Measurements from ENCODE around the gene SEMA4B.
"Not testable (repeated sequence)": the region's sequence is repeated elsewhere in the genome, so short reads cannot be mapped to it uniquely, and the experiment has no call there.

SEMA4B gene

GRCh38 chr15:90184119-90184785 lies 16.9 kb upstream of the SEMA4B start:
- DNase-seq (ENCODE audit: low read depth, low spot score), result no peak

DNA sequence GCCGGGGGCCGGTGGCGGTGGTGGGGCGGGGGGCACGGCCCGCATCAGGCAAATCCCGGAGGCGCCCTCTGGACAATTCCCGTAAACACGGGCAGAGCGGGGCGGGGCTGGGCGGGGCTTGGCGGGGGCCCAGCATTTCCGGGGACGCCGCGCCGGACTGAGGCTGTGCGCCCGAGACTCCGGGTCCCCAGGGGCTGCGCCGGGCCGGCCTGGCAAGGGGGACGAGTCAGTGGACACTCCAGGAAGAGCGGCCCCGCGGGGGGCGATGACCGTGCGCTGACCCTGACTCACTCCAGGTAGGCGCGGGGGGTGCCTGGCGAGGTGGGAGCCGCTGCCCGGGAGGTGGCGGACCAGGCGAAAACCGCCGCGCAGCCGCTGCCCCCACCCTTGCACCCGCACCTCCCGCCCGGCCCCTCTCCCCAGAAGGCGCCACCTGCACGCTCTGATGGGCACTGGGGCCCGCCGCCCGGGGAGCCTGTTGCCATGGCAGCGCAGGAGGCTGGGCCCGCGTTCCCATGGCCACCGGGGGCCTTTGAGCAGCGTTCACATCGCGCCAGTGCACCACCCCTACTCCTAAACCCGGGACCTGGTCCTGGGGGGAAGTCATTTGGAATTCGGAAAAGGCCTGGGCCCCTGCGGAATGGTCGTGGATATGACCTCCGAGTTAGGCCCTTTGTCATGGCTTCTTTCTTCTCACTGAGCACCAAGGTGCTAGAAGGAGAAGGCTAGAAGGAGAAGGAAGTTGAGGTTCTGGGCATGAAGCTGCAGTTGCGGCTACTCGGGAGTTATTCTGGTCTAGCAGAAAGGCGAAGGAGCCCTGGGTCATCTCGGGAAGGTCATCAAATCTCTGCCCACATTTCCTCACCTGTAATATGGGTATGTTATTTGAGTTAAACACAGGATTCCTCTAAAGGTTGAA lies 16.1 kb upstream of the SEMA4B start:
- no peak for DNase-seq (ENCODE audit: low read depth, low spot score)

- no peak for DNase-seq (ENCODE audit: low read depth, low spot score)
These were observed 13.8 kb upstream of the SEMA4B start for GRCh38 chr15:90187257-90187868.

DNA sequence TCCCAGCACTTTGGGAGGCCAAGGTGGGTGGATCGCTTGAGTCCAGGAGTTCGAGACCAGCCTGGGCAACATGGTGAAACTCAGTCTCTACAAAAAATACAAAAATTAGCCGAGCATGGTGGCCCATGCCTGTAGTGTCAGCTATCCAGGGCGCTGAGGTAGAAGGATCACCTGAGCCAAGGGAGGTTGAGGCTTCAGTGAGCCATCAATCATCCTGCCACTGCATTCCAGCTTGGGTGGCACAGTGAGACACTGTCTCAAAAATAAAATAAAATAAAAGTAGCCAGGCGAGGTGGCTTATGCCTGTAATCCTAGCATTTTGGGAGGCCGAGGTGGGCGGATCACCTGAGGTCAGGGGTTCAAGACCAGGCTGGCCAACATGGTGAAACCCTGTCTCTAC lies 13.1 kb upstream of the SEMA4B start:
- not testable (repeated sequence) for DNase-seq (ENCODE audit: low read depth, low spot score)

DNA sequence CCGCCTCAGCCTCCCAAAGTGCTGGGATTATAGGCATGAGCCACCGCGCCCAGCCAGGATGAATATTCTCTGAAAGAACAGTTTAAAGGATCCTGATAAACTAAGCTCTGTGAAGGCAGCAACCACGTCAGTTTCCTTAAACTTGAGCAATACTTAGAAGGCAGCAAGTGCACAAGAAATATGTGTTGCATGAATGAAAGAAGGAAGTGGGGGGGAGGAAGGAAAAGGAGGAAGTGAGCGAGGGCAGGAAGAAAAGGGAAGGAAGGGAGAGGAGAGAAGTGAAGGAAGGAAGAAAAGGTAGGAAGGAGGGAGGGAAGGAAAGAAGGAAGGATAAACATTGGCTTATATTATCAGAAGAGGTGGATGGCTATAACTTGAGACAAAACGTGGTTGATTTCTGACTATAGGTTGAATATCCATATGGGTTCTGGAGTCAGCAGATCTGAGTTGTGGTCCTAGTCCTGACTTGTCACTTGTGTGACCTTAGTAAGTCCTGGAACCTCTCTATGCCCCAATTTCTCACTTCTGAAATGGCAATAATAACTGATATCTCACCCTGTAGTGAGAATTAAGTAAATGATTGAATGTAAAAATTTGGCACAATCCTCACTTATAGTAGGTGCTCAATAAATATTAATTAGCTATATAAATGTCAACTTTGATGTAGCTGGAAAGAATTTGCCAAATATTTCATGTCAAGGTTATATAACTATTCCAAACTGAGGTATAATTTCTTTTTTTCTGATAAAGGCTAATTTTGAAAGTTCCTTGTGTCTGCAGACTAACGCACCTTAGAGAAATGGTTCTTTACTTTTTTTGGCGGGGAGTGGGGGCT lies 12.0 kb upstream of the SEMA4B start:
- DNase-seq (ENCODE audit: low read depth, low spot score), result no peak

DNA sequence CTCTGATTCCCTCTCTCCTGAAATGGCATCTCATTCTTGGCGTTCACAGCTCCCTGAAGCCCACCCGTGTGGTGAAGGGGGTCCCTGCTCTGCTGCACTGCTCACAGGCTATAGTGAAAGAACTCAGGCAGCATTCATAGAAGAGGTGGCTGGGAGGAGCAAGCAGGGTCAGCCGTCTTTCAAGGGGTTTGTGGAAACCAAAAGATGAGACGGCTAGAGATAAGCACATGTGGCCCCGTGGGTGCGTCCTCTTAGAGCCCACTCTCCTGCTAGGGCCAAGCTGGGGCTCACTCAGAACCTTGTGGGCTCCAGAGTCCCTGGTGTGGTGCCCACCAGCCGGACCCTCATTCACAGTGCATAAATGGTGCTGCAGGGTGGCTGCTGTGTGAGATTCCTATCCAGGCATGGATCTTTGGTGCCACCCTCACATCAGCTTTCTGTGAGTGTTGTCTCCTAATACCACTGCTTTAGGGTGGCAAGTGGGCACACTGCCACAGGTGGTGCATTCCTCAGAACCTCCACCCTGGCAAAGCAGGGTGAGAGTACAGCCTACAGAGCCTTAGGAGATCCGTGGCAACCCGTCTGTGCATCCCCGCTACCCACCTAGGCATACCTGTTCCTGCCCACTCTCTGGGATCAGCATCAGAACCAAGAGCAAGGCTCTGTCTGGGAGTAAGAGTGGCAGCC lies 11.2 kb upstream of the SEMA4B start:
- no peak for DNase-seq (ENCODE audit: low read depth, low spot score)

DNA sequence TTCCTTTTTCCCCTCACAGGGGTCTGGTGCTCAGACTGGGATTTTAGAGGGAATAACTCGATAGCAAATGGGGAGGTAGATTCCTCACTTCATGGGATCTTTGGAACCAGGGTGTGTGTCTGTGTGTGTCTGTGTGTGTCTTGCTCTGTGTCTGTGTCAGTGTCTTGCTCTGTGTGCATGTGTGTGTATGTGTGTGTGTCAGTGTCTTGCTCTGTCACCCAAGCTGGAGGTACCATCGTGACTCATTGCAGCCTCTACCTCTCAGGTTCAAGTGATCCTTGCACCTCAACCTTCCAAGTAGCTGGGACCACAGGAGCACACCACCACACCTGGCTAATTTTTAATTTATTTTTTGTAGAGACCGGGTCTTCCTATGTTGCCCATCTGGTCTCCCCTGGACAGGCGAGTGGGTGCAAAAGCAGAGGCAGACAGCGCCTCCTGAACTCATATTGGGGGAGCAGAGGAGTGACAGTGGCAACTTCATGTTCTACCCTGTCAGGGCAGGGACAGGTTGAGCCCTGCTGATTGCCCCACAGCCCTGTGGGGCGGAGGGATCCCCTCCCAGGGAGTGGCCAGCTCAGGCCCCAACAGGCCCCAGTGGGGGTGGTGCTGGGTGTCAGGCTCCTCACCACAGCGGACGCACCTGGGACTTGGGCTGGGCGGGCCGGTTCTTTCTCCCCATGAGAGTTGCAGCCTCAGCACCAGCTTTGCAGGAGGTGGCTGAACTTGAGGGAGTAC lies 10.4 kb upstream of the SEMA4B start:
- DNase-seq (ENCODE audit: low read depth, low spot score), result no peak

DNA sequence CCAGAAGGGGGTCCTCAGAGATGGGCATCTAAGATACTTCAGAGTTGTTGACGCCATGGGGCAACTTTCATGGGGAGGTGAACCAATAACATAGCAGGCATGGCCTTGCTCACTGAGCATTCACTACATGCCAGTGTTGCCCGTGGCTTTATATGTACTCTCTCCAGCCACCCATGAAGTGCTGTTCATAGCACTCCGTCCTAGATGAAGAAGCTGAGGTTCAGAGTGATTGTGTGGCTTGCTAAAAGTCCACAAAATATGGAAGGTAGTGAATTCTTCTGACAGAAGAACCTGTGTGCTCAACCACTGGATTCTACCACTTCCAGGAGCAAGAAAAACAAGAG lies 9.8 kb upstream of the SEMA4B start:
- no peak for DNase-seq (ENCODE audit: low read depth, low spot score)

DNA sequence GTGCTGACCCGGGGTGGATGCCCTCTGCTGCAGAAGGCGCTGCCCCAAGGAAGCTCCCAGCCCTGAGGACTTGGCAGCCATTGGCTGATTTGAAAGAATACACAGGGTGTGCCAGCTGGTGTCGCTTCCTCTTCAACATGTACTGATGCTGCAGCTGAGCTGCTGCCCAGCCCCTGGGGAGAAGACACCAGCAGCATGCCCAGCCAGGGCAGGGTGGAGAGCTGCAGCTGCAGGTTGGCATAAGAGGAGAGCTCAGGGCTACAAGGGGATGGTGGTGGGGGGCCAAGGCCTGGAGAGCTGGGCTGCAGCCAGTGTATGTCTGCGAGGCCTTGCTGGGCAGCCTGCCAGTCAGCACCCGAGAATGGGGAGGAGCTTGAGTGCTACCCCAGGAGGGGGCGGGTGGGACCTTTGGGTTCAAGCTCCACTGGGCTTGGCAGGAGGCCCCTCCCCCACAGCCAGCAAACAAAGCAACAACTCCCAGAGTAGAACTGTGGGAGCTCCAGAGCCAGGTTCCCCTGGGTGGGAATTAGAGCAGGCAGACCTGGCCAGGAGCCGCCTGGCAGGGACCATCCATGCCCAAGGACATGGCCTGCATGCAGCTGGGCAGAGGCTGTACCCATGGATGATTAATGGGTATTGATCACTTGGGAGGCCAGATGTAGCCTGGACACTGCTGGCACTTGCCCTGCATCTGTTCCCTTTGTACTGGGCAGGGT lies 9.2 kb upstream of the SEMA4B start:
- no peak for DNase-seq (ENCODE audit: low read depth, low spot score)

DNA sequence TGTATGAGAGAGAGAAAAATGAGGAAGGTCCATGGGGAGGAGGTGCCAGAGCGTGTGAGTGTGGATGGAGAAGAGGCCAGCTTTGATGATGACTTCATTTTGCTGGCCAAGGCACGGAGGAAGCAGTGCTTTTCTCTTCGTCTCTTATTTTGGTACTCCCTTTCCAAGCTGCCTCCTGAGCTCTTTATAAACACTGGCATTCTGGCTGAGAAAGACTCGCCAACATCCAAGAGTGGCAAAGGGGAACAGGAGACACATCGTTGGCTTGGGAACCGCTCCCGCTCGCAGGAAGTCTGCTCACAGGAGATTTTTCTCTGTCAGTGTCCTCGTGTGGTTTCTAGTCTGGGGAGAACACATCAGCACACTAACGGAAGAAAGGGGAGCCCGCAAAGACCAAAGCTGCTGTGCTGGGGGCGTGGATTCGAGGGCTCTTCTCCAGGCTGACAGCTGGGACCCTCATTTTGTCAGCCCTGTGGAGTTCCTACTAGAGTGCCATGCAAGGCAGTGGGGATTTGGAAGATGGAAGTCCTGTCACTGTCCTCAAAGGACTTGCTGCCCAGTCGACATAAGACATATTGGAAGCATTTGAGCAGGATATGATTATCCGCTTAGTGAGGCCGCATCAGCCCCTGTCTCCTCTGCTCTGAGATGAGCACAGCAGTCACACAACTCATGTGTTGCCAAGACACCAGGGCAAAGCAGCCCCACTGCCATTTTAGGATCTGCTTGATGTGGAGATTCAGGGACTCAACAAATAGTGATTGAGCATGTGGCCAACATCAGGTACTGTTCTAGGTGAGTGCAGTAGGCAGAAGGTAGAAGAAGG lies 8.0 kb upstream of the SEMA4B start:
- no peak for DNase-seq (ENCODE audit: low read depth, low spot score)

DNA sequence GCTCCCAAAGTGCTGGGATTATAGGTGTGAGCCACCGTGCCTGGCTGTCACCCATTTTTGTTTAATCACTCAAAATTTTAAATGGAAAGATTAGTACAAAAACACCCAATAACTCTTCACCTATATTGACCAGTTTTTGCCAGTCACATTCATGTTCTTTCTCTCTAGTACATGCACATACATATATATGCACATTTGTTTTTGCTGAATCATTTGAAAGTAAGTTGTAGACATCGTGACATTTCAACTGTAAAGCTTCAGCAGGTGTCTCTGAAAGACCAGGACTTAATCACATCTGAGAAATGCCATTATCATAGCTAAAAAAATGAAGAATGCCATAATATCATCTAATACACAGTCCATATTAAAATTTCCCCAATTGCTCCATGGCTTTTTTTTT lies 6.5 kb upstream of the SEMA4B start:
- DNase-seq (ENCODE audit: low read depth, low spot score), result no peak

DNA sequence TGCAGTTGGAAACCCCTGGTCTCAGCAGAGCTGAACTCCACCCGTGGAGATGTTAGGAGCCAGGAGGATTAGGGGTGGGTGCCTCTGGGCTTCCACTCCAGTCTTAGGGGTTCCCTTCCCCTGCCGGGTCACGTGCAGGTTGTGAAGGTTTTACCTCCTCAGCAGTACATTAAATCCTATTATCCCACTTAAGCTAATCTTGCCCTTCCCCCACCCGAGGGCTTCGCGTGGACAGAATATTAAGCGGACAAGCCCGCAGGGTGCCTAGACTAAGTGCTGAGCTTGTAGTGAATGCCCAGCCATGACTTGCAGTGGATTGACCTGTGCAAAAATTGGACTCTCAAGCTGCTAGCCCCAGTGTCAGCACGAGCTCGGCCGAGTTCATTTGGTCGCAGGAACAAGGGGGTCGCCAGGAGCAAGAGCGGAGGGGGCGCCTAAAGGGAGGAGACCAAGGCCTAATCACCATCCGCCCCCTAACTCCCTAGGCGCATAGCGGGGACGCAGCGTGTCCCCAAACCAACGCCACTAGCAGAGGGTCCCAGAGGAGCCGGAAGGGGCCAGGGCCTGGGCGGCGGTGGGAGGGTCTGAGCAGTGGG lies 498 bp upstream of the SEMA4B start:
- no peak for DNase-seq (ENCODE audit: low read depth, low spot score)

DNA sequence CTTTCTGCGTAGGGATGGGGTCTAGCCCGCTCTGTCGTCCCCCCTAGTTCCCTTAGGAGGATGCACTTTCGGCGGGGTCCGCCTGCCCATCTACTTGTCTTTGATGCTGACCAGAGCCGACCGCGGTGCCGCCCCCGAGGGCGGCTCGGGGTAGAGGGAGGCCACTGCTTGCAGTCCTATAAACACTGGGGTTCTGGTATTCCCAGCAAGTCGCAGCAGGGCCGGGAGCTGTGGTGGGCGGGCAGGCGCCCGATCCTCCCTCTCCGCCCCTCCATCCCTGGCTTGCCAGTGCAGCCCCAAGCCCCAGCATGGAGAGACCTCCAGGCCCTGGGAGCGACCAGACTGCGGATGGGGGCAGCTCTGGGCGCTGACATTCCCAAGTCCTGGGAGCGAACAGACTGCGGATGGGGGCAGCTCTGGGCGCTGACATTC lies 830 bp downstream of the SEMA4B start:
- no peak for DNase-seq (ENCODE audit: low read depth, low spot score)

DNA sequence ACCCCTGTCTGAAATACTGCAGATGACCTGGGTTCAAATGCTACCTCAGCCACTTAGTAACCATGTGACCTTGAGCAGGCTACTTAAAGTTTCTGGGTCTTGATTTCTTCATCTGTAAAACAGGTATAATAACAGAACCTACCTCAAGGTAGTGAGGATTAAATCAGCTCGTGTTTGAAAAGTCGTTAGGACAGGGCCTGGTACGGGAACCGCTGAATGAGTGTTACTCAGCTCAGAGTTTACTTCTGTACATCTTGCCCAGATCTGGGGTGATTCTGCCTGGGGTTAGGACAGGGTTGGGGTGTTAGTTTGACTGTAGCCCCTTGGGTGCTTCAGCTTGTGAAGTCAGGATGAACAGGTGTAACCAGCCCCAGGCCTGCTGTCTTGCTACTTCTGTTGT lies 1.8 kb downstream of the SEMA4B start:
- no peak for DNase-seq (ENCODE audit: low read depth, low spot score)

DNA sequence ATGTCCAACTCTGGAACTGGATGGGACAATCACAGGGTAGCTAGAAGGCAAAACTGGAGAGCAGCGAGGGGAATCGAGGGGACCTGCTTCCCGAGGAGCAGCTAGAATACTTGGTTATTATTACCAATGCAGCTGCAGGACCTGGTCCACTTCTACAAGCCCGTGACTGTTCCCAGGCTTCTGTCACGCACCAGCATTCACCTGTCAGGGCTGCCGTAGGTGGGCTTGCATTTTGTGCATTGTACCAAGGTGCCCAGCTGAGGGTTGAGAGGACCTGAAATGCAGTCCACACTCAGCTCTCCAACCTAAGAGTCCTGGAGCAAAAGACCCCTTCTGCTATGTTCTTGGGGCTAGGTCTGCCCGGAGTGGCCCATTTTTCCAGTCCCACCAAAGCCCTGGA lies 2.3 kb downstream of the SEMA4B start:
- no peak for DNase-seq (ENCODE audit: low read depth, low spot score)

GRCh38 chr15:90203922-90204321 lies 2.8 kb downstream of the SEMA4B start:
- DNase-seq (ENCODE audit: low read depth, low spot score), result no peak

DNA sequence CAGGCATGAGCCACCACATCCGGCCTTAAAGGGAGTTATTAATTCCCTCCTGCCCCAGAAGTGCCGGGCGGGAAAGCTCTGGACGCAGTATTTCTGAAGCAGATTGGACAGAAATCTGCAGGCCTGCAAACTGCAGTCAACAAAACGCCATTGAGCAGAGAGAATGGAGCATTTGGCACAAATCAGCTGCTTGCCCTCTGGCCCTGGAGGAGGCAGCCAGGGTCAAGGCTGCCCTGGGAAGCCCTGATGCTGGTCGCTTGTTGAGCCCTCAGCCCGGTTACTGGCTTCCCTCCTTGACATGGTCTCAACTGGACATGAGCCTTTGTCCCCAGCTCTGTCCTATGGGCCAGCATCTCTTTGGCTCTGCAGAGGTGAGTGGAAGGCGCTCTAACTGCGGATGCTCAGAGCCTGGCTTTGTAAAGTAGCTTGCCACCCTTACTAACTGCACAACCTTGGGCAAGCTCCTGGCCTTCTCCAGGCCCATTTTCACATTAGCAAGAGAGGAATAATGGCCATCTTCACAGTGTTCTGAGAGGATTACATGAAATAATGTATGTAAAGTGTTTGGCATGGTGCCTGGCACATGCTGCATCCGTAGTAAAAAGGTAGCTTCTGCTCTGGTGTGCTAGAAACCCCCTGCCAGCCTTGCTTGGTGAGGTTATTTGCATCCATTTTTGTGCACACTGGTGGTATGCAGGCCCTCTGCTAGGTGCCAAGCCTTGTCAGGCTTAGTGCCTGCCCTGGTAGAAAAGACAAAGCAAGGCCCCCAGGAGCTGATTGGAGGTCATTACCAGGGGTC lies 4.1 kb downstream of the SEMA4B start:
- no peak for DNase-seq (ENCODE audit: low read depth, low spot score)

DNA sequence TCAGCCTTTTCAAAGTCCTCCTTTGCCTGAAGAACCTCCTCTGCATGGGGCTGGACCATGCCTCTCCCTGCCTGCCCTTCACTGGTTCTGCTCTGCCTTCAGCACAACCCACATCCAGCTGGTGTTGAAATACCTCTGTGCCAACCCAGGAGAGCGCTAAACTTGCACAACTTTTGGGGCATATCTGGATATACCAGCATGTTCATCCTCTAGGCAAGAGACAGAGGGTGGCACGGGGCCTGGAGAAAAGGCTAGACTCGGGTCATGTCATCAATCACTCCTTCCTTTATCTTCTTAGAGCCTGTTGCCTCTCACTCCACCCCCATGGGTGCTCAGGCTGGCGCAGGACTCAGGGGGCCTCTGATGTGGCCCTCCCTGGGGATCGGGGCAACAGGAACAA lies 4.8 kb downstream of the SEMA4B start:
- DNase-seq (ENCODE audit: low read depth, low spot score), result no peak
